ENCODE results near the gene CXCL8. TPM values are rescaled to one million over a fixed set of nuclear protein-coding genes. Genes with fewer than 3 reads are reported as not detected.

CXCL8 gene
- total RNA-seq, 3 donors from 2014 or later (not counting 1 experiment from before 2014, with no cell fraction given) = 59.5 to 460 (median 81.1) TPM

DNA sequence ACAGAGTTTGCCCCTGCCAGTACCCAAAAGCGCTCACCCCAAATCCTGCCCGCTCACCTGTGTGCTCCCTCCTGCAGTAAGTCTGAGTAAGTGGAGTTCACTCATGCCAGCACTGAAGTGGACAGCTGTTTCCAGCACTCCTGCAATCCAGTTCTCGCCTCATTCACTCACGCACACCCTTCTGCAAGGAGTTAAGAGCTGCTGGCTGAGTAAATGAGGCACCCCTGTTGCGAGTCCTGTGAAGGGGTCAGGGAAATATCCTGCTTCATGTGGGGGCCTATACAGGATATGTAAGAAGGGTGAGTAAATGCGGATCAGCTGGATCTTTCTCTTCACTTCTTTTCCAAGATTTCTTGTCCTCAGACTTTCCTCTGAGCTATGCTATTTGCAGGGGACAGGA lies 23.5 kb downstream of the CXCL8 start:
- Histone ChIP-seq H3K4me1 (ENCODE audit: control insufficient read depth, insufficient read depth, low read length) (no peaks in the 10 kb centered on the region), H3K4me3 (ENCODE audit: low read length) (no peak overlapping the region), H3K9me3 (ENCODE audit: control insufficient read depth, insufficient read depth, low read length) (no peaks in the 10 kb centered on the region), H3K27me3 (ENCODE audit: control insufficient read depth, insufficient read depth, low read length) (no peaks in the 10 kb centered on the region), H3K36me3 (ENCODE audit: control insufficient read depth, insufficient read depth, low read length) (no peaks in the 10 kb centered on the region), H3K27ac (ENCODE audit: low read length) (no peak overlapping the region)
- no peaks in the 10 kb centered on the region for H3K27me3 Mint-ChIP-seq (ENCODE audit: low read depth in 2 of 2)
- H3K27ac Mint-ChIP-seq = no peak overlapping the region
- intact Hi-C loops (cut with micrococcal nuclease) = no loop called here
- peaks cover 5% of the 10 kb centered on the region in 2 donors for H3K9me3 Mint-ChIP-seq
- no peaks in the 10 kb centered on the region for H3K36me3 Mint-ChIP-seq
- TF ChIP-seq, protein P1, sequence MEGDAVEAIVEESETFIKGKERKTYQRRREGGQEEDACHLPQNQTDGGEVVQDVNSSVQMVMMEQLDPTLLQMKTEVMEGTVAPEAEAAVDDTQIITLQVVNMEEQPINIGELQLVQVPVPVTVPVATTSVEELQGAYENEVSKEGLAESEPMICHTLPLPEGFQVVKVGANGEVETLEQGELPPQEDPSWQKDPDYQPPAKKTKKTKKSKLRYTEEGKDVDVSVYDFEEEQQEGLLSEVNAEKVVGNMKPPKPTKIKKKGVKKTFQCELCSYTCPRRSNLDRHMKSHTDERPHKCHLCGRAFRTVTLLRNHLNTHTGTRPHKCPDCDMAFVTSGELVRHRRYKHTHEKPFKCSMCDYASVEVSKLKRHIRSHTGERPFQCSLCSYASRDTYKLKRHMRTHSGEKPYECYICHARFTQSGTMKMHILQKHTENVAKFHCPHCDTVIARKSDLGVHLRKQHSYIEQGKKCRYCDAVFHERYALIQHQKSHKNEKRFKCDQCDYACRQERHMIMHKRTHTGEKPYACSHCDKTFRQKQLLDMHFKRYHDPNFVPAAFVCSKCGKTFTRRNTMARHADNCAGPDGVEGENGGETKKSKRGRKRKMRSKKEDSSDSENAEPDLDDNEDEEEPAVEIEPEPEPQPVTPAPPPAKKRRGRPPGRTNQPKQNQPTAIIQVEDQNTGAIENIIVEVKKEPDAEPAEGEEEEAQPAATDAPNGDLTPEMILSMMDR (IDR thresholded peaks at IDR 0.05) = no peak
- no peak overlapping the region for H3K4me3 Mint-ChIP-seq
- no peak for ATAC-seq
- 86% methylated on average over 5 of the region's 6 CpGs for WGBS (ENCODE audit: insufficient coverage)
- no peaks in the 10 kb centered on the region for H3K4me1 Mint-ChIP-seq
- no peak for DNase-seq

GRCh38 chr4:73764513-73764912 lies 24.1 kb downstream of the CXCL8 start:
- intact Hi-C loops (cut with micrococcal nuclease) = no loop called here
- Mint-ChIP-seq H3K4me3 (no peak overlapping the region), H3K4me1 (no peaks in the 10 kb centered on the region), H3K36me3 (no peaks in the 10 kb centered on the region), H3K27ac (no peak overlapping the region), H3K27me3 (ENCODE audit: low read depth in 2 of 2) (no peaks in the 10 kb centered on the region), H3K9me3 (peaks cover 5 to 8% of the 10 kb centered on the region in 2 donors)
- no peaks in the 10 kb centered on the region for H3K9me3 ChIP-seq (ENCODE audit: control insufficient read depth, insufficient read depth, low read length)
- TF ChIP-seq, protein P1 (IDR thresholded peaks at IDR 0.05) = no peak
- H3K27ac ChIP-seq (ENCODE audit: low read length) = no peak overlapping the region
- ATAC-seq (no peak), DNase-seq (no peak)
- H3K4me1 ChIP-seq (ENCODE audit: control insufficient read depth, insufficient read depth, low read length) = no peaks in the 10 kb centered on the region
- WGBS (ENCODE audit: insufficient coverage) = 93% methylated on average over 4 of the region's 4 CpGs
- no peaks in the 10 kb centered on the region for H3K36me3 ChIP-seq (ENCODE audit: control insufficient read depth, insufficient read depth, low read length)
- H3K4me3 ChIP-seq (ENCODE audit: low read length) = no peak overlapping the region
- H3K27me3 ChIP-seq (ENCODE audit: control insufficient read depth, insufficient read depth, low read length) = no peaks in the 10 kb centered on the region

DNA sequence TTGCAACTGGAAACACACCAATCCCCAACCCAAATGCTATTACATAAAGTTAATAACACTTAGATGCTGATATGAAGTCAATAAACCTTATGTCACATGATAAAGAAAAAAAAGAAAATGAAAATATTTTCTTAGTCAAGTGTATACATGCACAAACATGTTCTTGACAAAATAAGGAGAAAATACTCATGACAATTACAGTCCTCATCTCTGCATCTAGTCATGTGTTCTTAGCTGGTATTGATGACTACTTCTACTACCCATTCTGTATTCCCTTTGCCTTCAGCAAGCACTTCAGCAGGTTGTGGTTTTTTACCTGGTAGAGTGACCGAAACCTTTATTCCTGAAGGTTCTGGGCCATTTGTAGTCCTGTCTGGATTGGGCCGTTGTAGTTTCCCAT lies 24.9 kb downstream of the CXCL8 start:
- WGBS (ENCODE audit: insufficient coverage) = 46% methylated on average over 2 of the region's 2 CpGs

DNA sequence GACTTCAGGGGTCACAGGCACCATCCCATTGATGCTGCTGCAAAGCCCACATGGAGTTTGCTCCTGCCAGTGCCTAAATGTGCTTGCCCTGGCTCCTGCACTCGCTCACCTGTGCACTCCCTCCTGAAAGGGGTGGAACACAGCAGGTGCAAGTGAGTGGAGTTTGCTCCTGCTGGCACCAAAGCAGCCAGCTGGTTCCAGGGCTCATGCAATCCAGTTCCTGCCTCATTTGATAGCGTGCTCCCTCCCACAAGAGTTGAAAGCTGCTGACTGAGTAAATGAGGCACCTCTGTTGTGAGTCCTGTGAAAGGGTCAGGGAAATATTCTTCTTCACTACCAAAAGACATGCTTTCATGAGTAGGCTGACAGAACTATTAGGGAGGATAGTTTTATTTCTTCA lies 30.5 kb downstream of the CXCL8 start:
- H3K36me3 Mint-ChIP-seq = no peaks in the 10 kb centered on the region
- DNase-seq = no peak
- no peaks in the 10 kb centered on the region for H3K27me3 Mint-ChIP-seq (ENCODE audit: low read depth in 2 of 2)
- intact Hi-C loops (cut with micrococcal nuclease) = no loop called here
- no peak overlapping the region for H3K4me3 Mint-ChIP-seq
- no peak for ATAC-seq
- H3K9me3 Mint-ChIP-seq = peaks cover 2 to 6% of the 10 kb centered on the region in 2 donors
- H3K27ac Mint-ChIP-seq = no peak overlapping the region
- H3K9me3 ChIP-seq (ENCODE audit: control insufficient read depth, insufficient read depth, low read length) = no peaks in the 10 kb centered on the region
- H3K36me3 ChIP-seq (ENCODE audit: control insufficient read depth, insufficient read depth, low read length) = no peaks in the 10 kb centered on the region
- H3K27me3 ChIP-seq (ENCODE audit: control insufficient read depth, insufficient read depth, low read length) = no peaks in the 10 kb centered on the region
- no peaks in the 10 kb centered on the region for H3K4me1 Mint-ChIP-seq
- no peak overlapping the region for H3K27ac ChIP-seq (ENCODE audit: low read length)
- WGBS (ENCODE audit: insufficient coverage) = 85% methylated on average over 2 of the region's 2 CpGs
- no peak overlapping the region for H3K4me3 ChIP-seq (ENCODE audit: low read length)
- H3K4me1 ChIP-seq (ENCODE audit: control insufficient read depth, insufficient read depth, low read length) = no peaks in the 10 kb centered on the region
- TF ChIP-seq, protein P1 (IDR thresholded peaks at IDR 0.05) = no peak

More for the DNA sequence above, 24.9 kb downstream of the CXCL8 start:
- no peaks in the 10 kb centered on the region for H3K4me1 Mint-ChIP-seq
- no peaks in the 10 kb centered on the region for H3K36me3 Mint-ChIP-seq
- DNase-seq (no peak), ATAC-seq (no peak)
- H3K4me3 Mint-ChIP-seq = no peak overlapping the region
- intact Hi-C loops (cut with micrococcal nuclease) = no loop called here
- no peak overlapping the region for H3K4me3 ChIP-seq (ENCODE audit: low read length)
- no peaks in the 10 kb centered on the region for H3K27me3 ChIP-seq (ENCODE audit: control insufficient read depth, insufficient read depth, low read length)
- peaks cover 5 to 8% of the 10 kb centered on the region in 2 donors for H3K9me3 Mint-ChIP-seq
- no peak overlapping the region for H3K27ac ChIP-seq (ENCODE audit: low read length)
- no peak overlapping the region for H3K27ac Mint-ChIP-seq
- no peaks in the 10 kb centered on the region for H3K9me3 ChIP-seq (ENCODE audit: control insufficient read depth, insufficient read depth, low read length)
- no peaks in the 10 kb centered on the region for H3K36me3 ChIP-seq (ENCODE audit: control insufficient read depth, insufficient read depth, low read length)
- no peaks in the 10 kb centered on the region for H3K4me1 ChIP-seq (ENCODE audit: control insufficient read depth, insufficient read depth, low read length)
- TF ChIP-seq, protein P1 (IDR thresholded peaks at IDR 0.05) = no peak
- H3K27me3 Mint-ChIP-seq (ENCODE audit: low read depth in 2 of 2) = no peaks in the 10 kb centered on the region
